ENCODE results near the gene TMEM242.
A peak's percentile ranks its signal among the peaks of the same experiment; 100 is the strongest.

Gene TMEM242

GRCh38 chr6:157304899-157305663 lies 18.2 kb downstream of the TMEM242 start (continued):
- TF ChIP-seq RBAK (tag by site-specific recombination; IDR thresholded peaks at IDR 0.05) (no peak), SP2 (tag by site-specific recombination; IDR thresholded peaks at IDR 0.05) (no peak)

- Histone ChIP-seq H3K4me3 (ENCODE audit: low read depth, low read length) (no peak overlapping the region), H3K36me3 (ENCODE audit: control insufficient read depth in 2 of 2, insufficient read depth in 1 of 2, low read length in 2 of 2) (no peaks in the 10 kb centered on the region), H3K27ac (ENCODE audit: extremely low read depth, low read depth, low read length) (no peak overlapping the region), H3K9me3 (ENCODE audit: control insufficient read depth, insufficient read depth, low read depth, low read length) (no peaks in the 10 kb centered on the region), H3K4me1 (ENCODE audit: control insufficient read depth, insufficient read depth, low read length) (no peaks in the 10 kb centered on the region)
- POLR2A ChIA-PET: no interaction called here
- CTCF ChIA-PET: interaction anchor here (0.6 to 0.8 kb wide), 2 partner anchors 28 to 350 kb away, joined by 3 read pairs; no protein-coding TSS in a partner anchor
- TF ChIP-seq ZNF354C (tag by site-specific recombination; IDR thresholded peaks at IDR 0.05; ENCODE audit: borderline replicate concordance, low read depth): no peak
- no peak for TF ChIP-seq HIC1 (tag by site-specific recombination; IDR thresholded peaks at IDR 0.05)
- no peak for TF ChIP-seq ZEB2 (tag by site-specific recombination; IDR thresholded peaks at IDR 0.05)
- no peak for TF ChIP-seq PRDM2 (tag by site-specific recombination; IDR thresholded peaks at IDR 0.05; ENCODE audit: borderline replicate concordance)
- TF ChIP-seq ZFP69B (tag by site-specific recombination; IDR thresholded peaks at IDR 0.05): no peak
- no peak for TF ChIP-seq HOXC10 (CRISPR knock-in tag; IDR thresholded peaks at IDR 0.05)
- peak; percentile 87 for TF ChIP-seq PRDM10 (tag by site-specific recombination; IDR thresholded peaks at IDR 0.05)
Observed at GRCh38 chr6:157302736-157303135, 20.6 kb downstream of the TMEM242 start.

- Histone ChIP-seq H3K36me3 (ENCODE audit: control insufficient read depth in 2 of 2, insufficient read depth in 1 of 2, low read length in 2 of 2) (no peaks in the 10 kb centered on the region), H3K4me3 (ENCODE audit: low read depth, low read length) (no peak overlapping the region), H3K9me3 (ENCODE audit: control insufficient read depth, insufficient read depth, low read depth, low read length) (no peaks in the 10 kb centered on the region), H3K27ac (ENCODE audit: extremely low read depth, low read depth, low read length) (no peak overlapping the region), H3K4me1 (ENCODE audit: control insufficient read depth, insufficient read depth, low read length) (no peaks in the 10 kb centered on the region)
- CTCF ChIA-PET: no interaction called here
- TF ChIP-seq ZSCAN16 (tag by site-specific recombination; IDR thresholded peaks at IDR 0.05) (no peak), ZNF18 (tag by site-specific recombination; IDR thresholded peaks at IDR 0.05) (no peak), ZFP69B (tag by site-specific recombination; IDR thresholded peaks at IDR 0.05) (no peak), ZNF140 (tag by site-specific recombination; IDR thresholded peaks at IDR 0.05) (no peak), ZNF175 (tag by site-specific recombination; IDR thresholded peaks at IDR 0.05) (no peak)
- POLR2A ChIA-PET: no interaction called here
Observed at GRCh38 chr6:157300436-157300835, 22.9 kb downstream of the TMEM242 start.
